Measurements from ENCODE around the gene FIG4. TPM values are rescaled to one million over a fixed set of nuclear protein-coding genes. Genes with fewer than 3 reads are reported as not detected.
"Not testable (repeated sequence)": the region's sequence is repeated elsewhere in the genome, so short reads cannot be mapped to it uniquely, and the experiment has no call there.

FIG4 gene
- total RNA-seq, 1 experiment from 2014 or later, result 15.7 TPM

DNA sequence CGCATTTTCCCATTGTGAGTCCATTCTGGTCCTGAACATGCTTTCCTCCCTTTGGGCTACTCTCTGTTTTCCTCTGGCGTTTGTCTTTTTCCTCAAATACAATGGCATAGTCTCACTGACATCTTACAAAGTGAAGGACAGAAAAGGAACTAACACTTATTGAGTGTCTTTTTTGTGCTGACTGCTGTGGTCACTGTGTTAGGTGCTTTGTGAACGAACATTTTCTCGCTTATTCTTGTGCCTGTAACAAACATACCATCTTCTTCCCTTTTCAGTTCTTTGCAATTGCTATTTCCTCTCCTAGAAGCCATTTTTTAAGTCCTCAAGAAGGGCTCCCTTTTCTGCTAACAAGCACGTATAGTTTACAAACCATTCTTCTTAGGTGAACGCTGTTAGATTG lies 15.4 kb downstream of the FIG4 start (continued):
- TF ChIP-seq, protein P1, sequence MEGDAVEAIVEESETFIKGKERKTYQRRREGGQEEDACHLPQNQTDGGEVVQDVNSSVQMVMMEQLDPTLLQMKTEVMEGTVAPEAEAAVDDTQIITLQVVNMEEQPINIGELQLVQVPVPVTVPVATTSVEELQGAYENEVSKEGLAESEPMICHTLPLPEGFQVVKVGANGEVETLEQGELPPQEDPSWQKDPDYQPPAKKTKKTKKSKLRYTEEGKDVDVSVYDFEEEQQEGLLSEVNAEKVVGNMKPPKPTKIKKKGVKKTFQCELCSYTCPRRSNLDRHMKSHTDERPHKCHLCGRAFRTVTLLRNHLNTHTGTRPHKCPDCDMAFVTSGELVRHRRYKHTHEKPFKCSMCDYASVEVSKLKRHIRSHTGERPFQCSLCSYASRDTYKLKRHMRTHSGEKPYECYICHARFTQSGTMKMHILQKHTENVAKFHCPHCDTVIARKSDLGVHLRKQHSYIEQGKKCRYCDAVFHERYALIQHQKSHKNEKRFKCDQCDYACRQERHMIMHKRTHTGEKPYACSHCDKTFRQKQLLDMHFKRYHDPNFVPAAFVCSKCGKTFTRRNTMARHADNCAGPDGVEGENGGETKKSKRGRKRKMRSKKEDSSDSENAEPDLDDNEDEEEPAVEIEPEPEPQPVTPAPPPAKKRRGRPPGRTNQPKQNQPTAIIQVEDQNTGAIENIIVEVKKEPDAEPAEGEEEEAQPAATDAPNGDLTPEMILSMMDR (IDR thresholded peaks at IDR 0.05 in 2 of 3, conservative IDR thresholded peaks at IDR 0.05 in 1 of 3; ENCODE audit: borderline replicate concordance in 1 of 3, insufficient read depth in 1 of 3, low read depth in 2 of 3, low read length in 2 of 3), result no peak

DNA sequence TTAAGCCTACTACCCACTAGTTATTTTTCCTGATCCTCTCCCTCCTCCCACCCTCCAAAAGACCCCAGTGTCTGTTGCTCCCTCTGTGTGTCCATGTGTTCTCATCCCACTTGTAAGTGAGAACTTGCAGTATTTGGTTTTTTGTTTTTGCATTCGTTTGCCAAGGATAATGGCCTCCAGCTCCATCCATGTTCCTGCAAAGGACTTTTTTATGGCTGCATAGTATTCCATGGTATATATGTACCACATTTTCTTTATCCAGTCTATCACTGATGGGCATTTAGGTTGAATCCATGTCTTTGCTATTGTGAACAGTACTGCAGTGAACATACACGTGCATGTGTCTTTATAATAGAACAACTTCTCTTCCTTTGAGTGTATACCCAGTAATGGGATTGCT lies 17.0 kb downstream of the FIG4 start:
- H4K20me1 ChIP-seq (ENCODE audit: insufficient read depth); H2AFZ ChIP-seq (ENCODE audit: low read depth, low read length, poor library complexity, severe bottlenecking); H3K36me3 ChIP-seq (ENCODE audit: control insufficient read depth in 1 of 2, insufficient read depth in 2 of 2, low read length in 2 of 2); H3K27me3 ChIP-seq (ENCODE audit: insufficient read depth, low read length); H3K27ac ChIP-seq (ENCODE audit: low read depth, low read length); H3K9me3 ChIP-seq (ENCODE audit: control insufficient read depth in 1 of 2, insufficient read depth in 1 of 2, low read depth in 1 of 2, low read length in 2 of 2); H3K4me3 ChIP-seq (replicated peaks in 1 of 2; ENCODE audit: low read depth in 1 of 2, low read length in 2 of 2); DNase-seq (ENCODE audit: low read depth, low spot score); intact Hi-C loops (cut with micrococcal nuclease); BruUV-seq (replicated peaks); H3K79me2 ChIP-seq (ENCODE audit: insufficient read depth, low read length); POLR2A ChIA-PET; CTCF ChIA-PET; RAD21 ChIA-PET (ENCODE audit: low non-redundant PET in 1 of 2, low total read pairs in 2 of 2, uncharacterized antibody in 2 of 2, unreplicated experiment in 2 of 2); H3K9me2 ChIP-seq (ENCODE audit: insufficient read depth); ATAC-seq; H3K4me2 ChIP-seq (ENCODE audit: low read length); H3K9ac ChIP-seq (ENCODE audit: low read length); H3K4me1 ChIP-seq (ENCODE audit: control insufficient read depth in 1 of 2, insufficient read depth in 2 of 2, low read length in 2 of 2): not testable (repeated sequence)

DNA sequence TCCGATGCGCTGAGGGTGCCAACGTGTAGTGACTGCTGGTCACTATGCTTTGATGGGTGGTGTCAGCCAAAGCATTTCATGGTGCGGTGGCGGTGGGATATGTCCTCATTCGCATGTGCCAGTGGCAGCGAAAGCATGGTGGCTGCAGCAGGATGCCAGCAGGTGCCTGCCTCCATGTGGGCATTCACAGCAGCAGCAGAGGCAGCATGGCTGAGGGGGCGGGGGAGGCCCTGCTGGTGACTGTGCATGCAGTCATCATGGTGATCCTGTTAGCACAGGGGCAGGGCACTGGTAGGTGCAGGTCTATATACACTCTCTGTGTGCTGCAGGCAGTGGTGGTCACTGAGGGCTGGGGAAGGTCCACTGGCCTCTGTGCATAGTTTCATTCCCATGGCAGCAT lies 22.0 kb downstream of the FIG4 start:
- H3K9ac ChIP-seq (ENCODE audit: low read length), result no peak overlapping the region
- no TSS peak for BruUV-seq (replicated peaks)
- H2AFZ ChIP-seq (ENCODE audit: low read depth, low read length, poor library complexity, severe bottlenecking), result no peak overlapping the region
- intact Hi-C loops (cut with micrococcal nuclease), result no loop called here
- POLR2A ChIA-PET, result no interaction called here
- no peaks in the 10 kb centered on the region for H3K27me3 ChIP-seq (ENCODE audit: insufficient read depth, low read length)
- H3K9me2 ChIP-seq (ENCODE audit: insufficient read depth), result no peaks in the 10 kb centered on the region
- H3K79me2 ChIP-seq (ENCODE audit: insufficient read depth, low read length), result no peaks in the 10 kb centered on the region
- no peaks in the 10 kb centered on the region for H4K20me1 ChIP-seq (ENCODE audit: insufficient read depth)
- no peak for DNase-seq (ENCODE audit: low read depth, low spot score)
- TF ChIP-seq ELF1 (IDR thresholded peaks at IDR 0.05; ENCODE audit: borderline replicate concordance, low read depth) (no peak), EGR1 (IDR thresholded peaks at IDR 0.05; ENCODE audit: low read depth) (0 out of 2 replicates have a peak, but pooled peaks have one; percentile 24)
- CTCF ChIA-PET, result interaction anchor here (1.6 kb wide), 1 partner anchor 326 kb away, joined by 7 read pairs; no protein-coding TSS in a partner anchor
- no peaks in the 10 kb centered on the region for H3K36me3 ChIP-seq (ENCODE audit: control insufficient read depth in 1 of 2, insufficient read depth in 2 of 2, low read length in 2 of 2)
- RAD21 ChIA-PET (ENCODE audit: low non-redundant PET in 1 of 2, low total read pairs in 2 of 2, uncharacterized antibody in 2 of 2, unreplicated experiment in 2 of 2), result no interaction called here
- H3K27ac ChIP-seq (ENCODE audit: low read depth, low read length), result no peak overlapping the region
- peaks cover 0 to 5% of the 10 kb centered on the region in 2 experiments; a peak in 1 of 4 replicates for H3K4me1 ChIP-seq (ENCODE audit: control insufficient read depth in 1 of 2, insufficient read depth in 2 of 2, low read length in 2 of 2)
- no peak for ATAC-seq
- H3K4me2 ChIP-seq (ENCODE audit: low read length), result no peak overlapping the region
- H3K9me3 ChIP-seq (ENCODE audit: control insufficient read depth in 1 of 2, insufficient read depth in 1 of 2, low read depth in 1 of 2, low read length in 2 of 2), result no peaks in the 10 kb centered on the region
- H3K4me3 ChIP-seq (replicated peaks in 1 of 2; ENCODE audit: low read depth in 1 of 2, low read length in 2 of 2), result no peak overlapping the region

Data from HCT116 (cell line).